PC-3 (cell line): ENCODE data around the gene CTBP2.

Experiments
- EZH2phosphoT487 ChIP-seq: fragments of 300-600 bp; sonication (generic); IDR thresholded peaks from 2 replicates; pipeline ENCODE4 v1.6.1; 2018; ENCODE audit warnings: mild to moderate bottlenecking, antibody characterized with exemption, low read length, borderline replicate concordance
- TF ChIP-seq, protein P1 (sequence below): fragments of 300-600 bp; sonication (generic); conservative IDR thresholded peaks from 2 replicates; pipeline ENCODE4 v1.5.1; 2017; ENCODE audit warnings: antibody characterized with exemption, low read depth, mild to moderate bottlenecking, low read length

DNA sequence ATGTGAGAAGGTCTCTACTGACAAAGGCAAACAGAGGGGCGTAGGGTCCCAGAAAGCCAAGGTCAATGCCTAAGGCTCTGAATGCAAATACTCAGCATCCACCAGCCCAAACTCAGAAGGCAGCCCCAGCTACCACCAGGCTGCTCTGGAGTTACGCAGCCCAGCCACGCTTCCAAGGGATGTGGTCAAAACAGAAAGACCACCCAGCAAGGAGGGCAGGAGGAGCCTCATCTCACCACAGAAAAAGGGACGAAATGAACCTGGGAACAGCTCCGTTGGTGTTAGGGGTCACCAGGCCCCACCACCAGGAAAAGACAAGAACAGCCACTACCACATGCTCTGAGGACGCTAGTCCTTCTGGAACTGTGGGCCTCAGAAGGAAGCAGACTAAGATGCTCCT, 65.1 kb downstream of the CTBP2 start:
- TF ChIP-seq, protein P1, sequence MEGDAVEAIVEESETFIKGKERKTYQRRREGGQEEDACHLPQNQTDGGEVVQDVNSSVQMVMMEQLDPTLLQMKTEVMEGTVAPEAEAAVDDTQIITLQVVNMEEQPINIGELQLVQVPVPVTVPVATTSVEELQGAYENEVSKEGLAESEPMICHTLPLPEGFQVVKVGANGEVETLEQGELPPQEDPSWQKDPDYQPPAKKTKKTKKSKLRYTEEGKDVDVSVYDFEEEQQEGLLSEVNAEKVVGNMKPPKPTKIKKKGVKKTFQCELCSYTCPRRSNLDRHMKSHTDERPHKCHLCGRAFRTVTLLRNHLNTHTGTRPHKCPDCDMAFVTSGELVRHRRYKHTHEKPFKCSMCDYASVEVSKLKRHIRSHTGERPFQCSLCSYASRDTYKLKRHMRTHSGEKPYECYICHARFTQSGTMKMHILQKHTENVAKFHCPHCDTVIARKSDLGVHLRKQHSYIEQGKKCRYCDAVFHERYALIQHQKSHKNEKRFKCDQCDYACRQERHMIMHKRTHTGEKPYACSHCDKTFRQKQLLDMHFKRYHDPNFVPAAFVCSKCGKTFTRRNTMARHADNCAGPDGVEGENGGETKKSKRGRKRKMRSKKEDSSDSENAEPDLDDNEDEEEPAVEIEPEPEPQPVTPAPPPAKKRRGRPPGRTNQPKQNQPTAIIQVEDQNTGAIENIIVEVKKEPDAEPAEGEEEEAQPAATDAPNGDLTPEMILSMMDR, result no peak
- no peak for TF ChIP-seq EZH2phosphoT487
